ENCODE measurements around the gene CCDC69.

- no peak for TF ChIP-seq CREM (IDR thresholded peaks at IDR 0.05; ENCODE audit: low read depth)
- TF ChIP-seq, protein P1, sequence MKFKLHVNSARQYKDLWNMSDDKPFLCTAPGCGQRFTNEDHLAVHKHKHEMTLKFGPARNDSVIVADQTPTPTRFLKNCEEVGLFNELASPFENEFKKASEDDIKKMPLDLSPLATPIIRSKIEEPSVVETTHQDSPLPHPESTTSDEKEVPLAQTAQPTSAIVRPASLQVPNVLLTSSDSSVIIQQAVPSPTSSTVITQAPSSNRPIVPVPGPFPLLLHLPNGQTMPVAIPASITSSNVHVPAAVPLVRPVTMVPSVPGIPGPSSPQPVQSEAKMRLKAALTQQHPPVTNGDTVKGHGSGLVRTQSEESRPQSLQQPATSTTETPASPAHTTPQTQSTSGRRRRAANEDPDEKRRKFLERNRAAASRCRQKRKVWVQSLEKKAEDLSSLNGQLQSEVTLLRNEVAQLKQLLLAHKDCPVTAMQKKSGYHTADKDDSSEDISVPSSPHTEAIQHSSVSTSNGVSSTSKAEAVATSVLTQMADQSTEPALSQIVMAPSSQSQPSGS (IDR thresholded peaks at IDR 0.05; ENCODE audit: low read length) = no peak
- no peak for TF ChIP-seq BCLAF1 (IDR thresholded peaks at IDR 0.05)
- TF ChIP-seq YY1 (IDR thresholded peaks at IDR 0.05; ENCODE audit: low read depth, low read length) = no peak
- TF ChIP-seq HDGF (IDR thresholded peaks at IDR 0.05) = no peak
- no peak for TF ChIP-seq IKZF1 (conservative IDR thresholded peaks at IDR 0.05)
- TF ChIP-seq, protein P2, sequence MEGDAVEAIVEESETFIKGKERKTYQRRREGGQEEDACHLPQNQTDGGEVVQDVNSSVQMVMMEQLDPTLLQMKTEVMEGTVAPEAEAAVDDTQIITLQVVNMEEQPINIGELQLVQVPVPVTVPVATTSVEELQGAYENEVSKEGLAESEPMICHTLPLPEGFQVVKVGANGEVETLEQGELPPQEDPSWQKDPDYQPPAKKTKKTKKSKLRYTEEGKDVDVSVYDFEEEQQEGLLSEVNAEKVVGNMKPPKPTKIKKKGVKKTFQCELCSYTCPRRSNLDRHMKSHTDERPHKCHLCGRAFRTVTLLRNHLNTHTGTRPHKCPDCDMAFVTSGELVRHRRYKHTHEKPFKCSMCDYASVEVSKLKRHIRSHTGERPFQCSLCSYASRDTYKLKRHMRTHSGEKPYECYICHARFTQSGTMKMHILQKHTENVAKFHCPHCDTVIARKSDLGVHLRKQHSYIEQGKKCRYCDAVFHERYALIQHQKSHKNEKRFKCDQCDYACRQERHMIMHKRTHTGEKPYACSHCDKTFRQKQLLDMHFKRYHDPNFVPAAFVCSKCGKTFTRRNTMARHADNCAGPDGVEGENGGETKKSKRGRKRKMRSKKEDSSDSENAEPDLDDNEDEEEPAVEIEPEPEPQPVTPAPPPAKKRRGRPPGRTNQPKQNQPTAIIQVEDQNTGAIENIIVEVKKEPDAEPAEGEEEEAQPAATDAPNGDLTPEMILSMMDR (IDR thresholded peaks at IDR 0.05 in 2 of 3, conservative IDR thresholded peaks at IDR 0.05 in 1 of 3; ENCODE audit: control insufficient read depth in 2 of 3, extremely low read depth in 1 of 3, insufficient read depth in 1 of 3, low read depth in 3 of 3, low read length in 3 of 3) = no peak
- TF ChIP-seq NFYB (IDR thresholded peaks at IDR 0.05; ENCODE audit: insufficient read depth, low read depth, low read length) = no peak
Measured at GRCh38 chr5:151200913-151201595, 22.8 kb downstream of the CCDC69 start.

All from GM12878 (cell line).